H1 (cell line): Measurements from ENCODE around the gene FAM177A1. TPM values are rescaled to one million over a fixed set of nuclear protein-coding genes. Genes with fewer than 3 reads are reported as not detected.

Experiments used
- CTCF ChIA-PET: fragments of 300-600 bp; sonication (Branson Sonifier 250); formaldehyde crosslinking; loops from one replicate; lab custom pipeline; 2021; ENCODE audit not compliant: partially characterized antibody; lab: Charles Lee
- POLR2A ChIA-PET: fragments of 300-600 bp; sonication (Branson Sonifier 250); formaldehyde crosslinking; loops from one replicate; lab custom pipeline; 2021; ENCODE audit warnings: inconsistent platforms; ENCODE audit not compliant: partially characterized antibody; lab: Charles Lee
- DNase-seq, 2 experiments: peaks; one replicate each; pipeline versions ENCODE4 v3.0.0 to v3.0.0-alpha.2; 2010 to 2022; ENCODE audit warnings: low spot score in 2 of 2, low read depth in 1 of 2, mixed read lengths in 1 of 2
- FAIRE-seq: peaks from 2 replicates; lab custom pipeline; 2011; peaks lifted over from hg19 to GRCh38; lab: Jason Lieb, UNC
- H2AFZ ChIP-seq: 2 replicates; pipeline ENCODE4 v1.8.1; 2012; ENCODE audit warnings: low read length, inconsistent platforms
- H2AK5ac ChIP-seq: 2 replicates; pipeline ENCODE4 v1.6.1; 2013; ENCODE audit warnings: low read depth, low read length
- H2BK120ac ChIP-seq: replicated peaks from 2 replicates; pipeline ENCODE3; 2013; ENCODE audit warnings: low read depth, low read length, inconsistent platforms
- H2BK12ac ChIP-seq: 2 replicates; pipeline ENCODE4 v1.6.1; 2013; ENCODE audit warnings: low read depth, low read length
- H2BK15ac ChIP-seq: 2 replicates; pipeline ENCODE4 v1.6.1; 2013; ENCODE audit warnings: low read length
- H2BK20ac ChIP-seq: 2 replicates; pipeline ENCODE4 v1.6.1; 2013; ENCODE audit warnings: low read length
- H2BK5ac ChIP-seq: 2 replicates; pipeline ENCODE4 v1.6.1; 2013; ENCODE audit warnings: low read depth, low read length
- H3K14ac ChIP-seq: 2 replicates; pipeline ENCODE4 v1.6.1; 2013; ENCODE audit warnings: inconsistent platforms; ENCODE audit not compliant: insufficient read length
- H3K18ac ChIP-seq: 2 replicates; pipeline ENCODE4 v1.6.1; 2013; ENCODE audit warnings: low read length; ENCODE audit errors: extremely low read depth
- H3K23ac ChIP-seq: 2 replicates; pipeline ENCODE4 v1.6.1; 2013; ENCODE audit warnings: inconsistent platforms; ENCODE audit not compliant: insufficient read length
- H3K23me2 ChIP-seq: 2 replicates; pipeline ENCODE4 v1.6.1; 2013; ENCODE audit warnings: low read depth, low read length
- H3K27ac ChIP-seq: 2 replicates; pipeline ENCODE4 v1.6.1; 2011; ENCODE audit warnings: low read depth, low read length, inconsistent platforms
- H3K27me3 ChIP-seq, 4 experiments: replicated peaks in 1 of 4; 1 replicate in 1 of 4; 2 replicates in 3 of 4; pipeline versions ENCODE4 v1.6.1 to v1.8.1; 2011 to 2013; ENCODE audit warnings: low read length in 3 of 4, mild to moderate bottlenecking in 3 of 4, inconsistent platforms in 2 of 4, mixed read lengths in 2 of 4, moderate library complexity in 1 of 4; ENCODE audit not compliant: control insufficient read depth in 3 of 4, insufficient read depth in 3 of 4; ENCODE audit errors: extremely low read depth in 1 of 4
- H3K36me3 ChIP-seq, 4 experiments: 2 replicates each; pipeline versions ENCODE4 v1.6.1 to v1.8.1; 2011 to 2013; ENCODE audit warnings: mild to moderate bottlenecking in 4 of 4, low read length in 3 of 4, moderate library complexity in 2 of 4, control low read depth in 1 of 4, inconsistent platforms in 1 of 4; ENCODE audit not compliant: insufficient read depth in 4 of 4, control insufficient read depth in 2 of 4
- H3K4ac ChIP-seq: replicated peaks from 2 replicates; pipeline ENCODE3; 2013; ENCODE audit warnings: low read length, low read depth, mixed read lengths, inconsistent platforms; ENCODE audit not compliant: insufficient read length
- H3K4me1 ChIP-seq, 4 experiments: replicated peaks in 1 of 4; 1 replicate in 1 of 4; 2 replicates in 3 of 4; pipeline versions ENCODE4 v1.6.1 to v1.8.1; 2011 to 2013; ENCODE audit warnings: low read length in 3 of 4, inconsistent platforms in 2 of 4, mixed read lengths in 1 of 4; ENCODE audit not compliant: insufficient read depth in 4 of 4, control insufficient read depth in 3 of 4
- H3K4me2 ChIP-seq, 2 experiments: 2 replicates each; pipeline versions ENCODE4 v1.6.1 to v1.8.1; 2011 to 2013; ENCODE audit warnings: low read depth in 2 of 2, low read length in 2 of 2, control low read depth in 1 of 2, inconsistent platforms in 1 of 2, mild to moderate bottlenecking in 1 of 2; ENCODE audit not compliant: insufficient read depth in 1 of 2
- H3K4me3 ChIP-seq, 4 experiments: fragments of 200-600, 300-600 bp in 1 of 4; sonication (generic), shearing (Covaris generic), sonication (Bioruptor Twin) in 1 of 4; 2 replicates each; pipeline versions ENCODE4 v1.5.1 to v1.8.1; 2011 to 2016; ENCODE audit warnings: low read length in 4 of 4, low read depth in 3 of 4, control low read depth in 2 of 4, inconsistent platforms in 2 of 4, mild to moderate bottlenecking in 2 of 4, mixed read lengths in 1 of 4, moderate library complexity in 1 of 4; ENCODE audit not compliant: insufficient read depth in 2 of 4; ENCODE audit errors: extremely low read depth in 1 of 4
- H3K56ac ChIP-seq: replicated peaks from 2 replicates; pipeline ENCODE3; 2013; ENCODE audit warnings: low read depth, mild to moderate bottlenecking, mixed read lengths, low read length, inconsistent platforms; ENCODE audit not compliant: insufficient read length
- H3K79me1 ChIP-seq: 2 replicates; pipeline ENCODE4 v1.6.1; 2013; ENCODE audit warnings: low read depth, low read length, control low read depth
- H3K79me2 ChIP-seq, 2 experiments: 2 replicates each; pipeline versions ENCODE4 v1.6.1 to v1.8.1; 2012 to 2013; ENCODE audit warnings: low read length in 2 of 2, mild to moderate bottlenecking in 2 of 2, inconsistent platforms in 1 of 2; ENCODE audit not compliant: insufficient read depth in 2 of 2, control insufficient read depth in 1 of 2
- H3K9ac ChIP-seq, 4 experiments: replicated peaks in 1 of 4; 1 replicate in 1 of 4; 2 replicates in 3 of 4; pipeline versions ENCODE4 v1.6.1 to v1.8.1; 2011 to 2013; ENCODE audit warnings: low read depth in 3 of 4, low read length in 3 of 4, control low read depth in 2 of 4, mild to moderate bottlenecking in 2 of 4, moderate library complexity in 2 of 4, inconsistent platforms in 1 of 4; ENCODE audit errors: extremely low read depth in 1 of 4
- H3K9me3 ChIP-seq, 2 experiments: 2 replicates each; pipeline versions ENCODE4 v1.6.1 to v1.8.1; 2012 to 2013; ENCODE audit warnings: mild to moderate bottlenecking in 2 of 2, moderate library complexity in 2 of 2, control low read depth in 1 of 2, inconsistent platforms in 1 of 2, low read depth in 1 of 2, low read length in 1 of 2, mixed read lengths in 1 of 2; ENCODE audit not compliant: insufficient read depth in 2 of 2
- H4K20me1 ChIP-seq, 2 experiments: replicated peaks in 1 of 2; 2 replicates each; pipeline versions ENCODE3 to v1.8.1; 2011 to 2013; ENCODE audit warnings: inconsistent platforms in 2 of 2, low read length in 2 of 2, mild to moderate bottlenecking in 1 of 2; ENCODE audit not compliant: insufficient read depth in 2 of 2, control insufficient read depth in 1 of 2
- H4K5ac ChIP-seq: 2 replicates; pipeline ENCODE4 v1.6.1; 2013; ENCODE audit warnings: low read length, low read depth, mixed read lengths, inconsistent platforms; ENCODE audit not compliant: insufficient read length
- H4K8ac ChIP-seq: 2 replicates; pipeline ENCODE4 v1.8.0; 2013; ENCODE audit warnings: mild to moderate bottlenecking, moderate library complexity, low read length, inconsistent platforms; ENCODE audit not compliant: insufficient read depth; ENCODE audit errors: extremely low read depth
- H4K91ac ChIP-seq: replicated peaks from 2 replicates; pipeline ENCODE3; 2013; ENCODE audit warnings: low read length, mixed read lengths, inconsistent platforms; ENCODE audit not compliant: insufficient read length
- CBX5 ChIP-seq: fragments of 300-800, 300-1000 bp; sonication (generic); IDR thresholded peaks from 2 replicates; pipeline ENCODE4 v1.7.1; 2016; ENCODE audit warnings: antibody characterized with exemption, low read length, low read depth
- CHD2 ChIP-seq: IDR thresholded peaks from 2 replicates; pipeline ENCODE4 v1.6.1; 2012; ENCODE audit warnings: low read length, improper control_type of control experiment
- KDM1A ChIP-seq: fragments of 200-600, 300-600 bp; sonication (generic); IDR thresholded peaks from 2 replicates; pipeline ENCODE4 v1.7.1; 2016; ENCODE audit warnings: mild to moderate bottlenecking, low read length, borderline replicate concordance
- MAX ChIP-seq: IDR thresholded peaks from 2 replicates; pipeline ENCODE4 v1.6.1; 2012; ENCODE audit warnings: inconsistent platforms
- NANOG ChIP-seq: IDR thresholded peaks from 2 replicates; pipeline ENCODE4 v1.6.1; 2011; ENCODE audit warnings: low read length, low read depth, mild to moderate bottlenecking, inconsistent platforms; ENCODE audit not compliant: insufficient read depth, poor library complexity, severe bottlenecking
- SIN3A ChIP-seq, 2 experiments: IDR thresholded peaks in 1 of 2; conservative IDR thresholded peaks in 1 of 2; 2 replicates each; pipeline ENCODE4 v1.6.1; 2011 to 2012; ENCODE audit warnings: low read length in 2 of 2, improper control_type of control experiment in 1 of 2, low read depth in 1 of 2, mild to moderate bottlenecking in 1 of 2
- SIRT6 ChIP-seq: IDR thresholded peaks from one replicate; pipeline ENCODE4 v1.7.1; 2012; ENCODE audit warnings: low read length, inconsistent platforms
- SP4 ChIP-seq: IDR thresholded peaks from 2 replicates; pipeline ENCODE4 v1.6.1; 2012; ENCODE audit warnings: low read length, inconsistent platforms
- SUZ12 ChIP-seq: fragments of 200-600 bp; sonication (generic); IDR thresholded peaks from 2 replicates; pipeline ENCODE4 v1.6.1; 2012; ENCODE audit warnings: mild to moderate bottlenecking, inconsistent platforms, low read length, moderate library complexity, mixed read lengths
- TAF1 ChIP-seq: IDR thresholded peaks from 2 replicates; pipeline ENCODE4 v1.6.1; 2011; ENCODE audit warnings: mild to moderate bottlenecking, low read depth, low read length
- WGBS, 2 experiments: shearing (Covaris generic) in 1 of 2; methylation state at CpG; one replicate each; pipeline versions ENCODE4 v1.1.6 to v1.1.7; 2013 to 2015; ENCODE audit warnings: low lambda C conversion rate in 2 of 2, mixed read lengths in 2 of 2, inconsistent platforms in 1 of 2, low coverage in 1 of 2, missing lambda C conversion rate in 1 of 2; ENCODE audit not compliant: insufficient replicate concordance in 2 of 2, insufficient coverage in 1 of 2, insufficient read length in 1 of 2; ENCODE audit errors: extremely low coverage in 1 of 2, missing lambda C conversion rate in 1 of 2; 5-methylcytosine and 5-hydroxymethylcytosine counted together
- polyA plus RNA-seq, 7 experiments: library from polyadenylated mRNA; depleted of rRNA in 3 of 7; stranded (reverse) in 5 of 7; unstranded in 2 of 7; fragments of >200 nt in 5 of 7; fragments of 200-250 nt in 2 of 7; gene quantifications; 1 replicate in 5 of 7; 2 replicates in 1 of 7; 4 replicates in 1 of 7; pipeline versions ENCODE4 v1.2.1 to v1.2.3, GENCODE V29; 2011 to 2013; ENCODE audit warnings: missing spikeins in 2 of 7, mixed read lengths in 2 of 7
- total RNA-seq: library from RNA; stranded (reverse); fragmentation: NEBNext Ultra II Directional; extraction: Animal tissue kit (Norgen Biotek cat#: 25700); gene quantifications from 2 replicates; pipeline ENCODE4 v1.2.1, GENCODE V29; 2021

Gene FAM177A1
- total and polyA plus RNA-seq, 2 of the 8 experiments (the other 6 are each of a cell fraction or from before 2014, with no cell fraction given) = 11.3 to 34.0 TPM

DNA sequence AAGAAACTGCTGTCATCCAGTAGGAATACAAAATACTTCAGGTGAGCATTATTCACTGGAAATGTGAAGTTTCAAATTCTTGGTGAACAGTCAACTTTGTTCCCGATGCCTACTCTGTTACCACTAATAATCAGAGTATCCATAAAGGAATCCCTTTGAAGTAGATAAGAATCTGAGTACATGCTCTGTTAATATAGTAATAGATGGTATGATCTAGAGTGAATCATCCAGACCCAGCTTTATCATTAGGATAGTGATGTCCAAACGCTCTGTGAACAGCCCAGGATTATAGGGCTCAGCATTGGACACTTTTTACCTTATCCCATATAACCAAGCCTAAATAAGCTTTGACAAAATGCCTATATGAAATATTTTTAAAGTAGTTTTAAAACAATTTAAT is 42.4 kb downstream of the FAM177A1 start:
- WGBS, 2 experiments = 89% methylated on average over 2 of the region's 2 CpGs; no CpG with 5 or more reads in 1 of the 2 experiments
- POLR2A ChIA-PET = interaction anchor here (1.0 to 1.3 kb wide), 2 partner anchors 22 to 33 kb away, joined by 3 to 4 read pairs; partner anchors contain the start of gene PPP2R3C

More for the DNA sequence above, 42.4 kb downstream of the FAM177A1 start:
- Histone ChIP-seq H3K9ac (no peak overlapping the region), H2BK15ac (no peak overlapping the region), H3K79me1 (no peaks in the 10 kb centered on the region), H2BK5ac (no peak overlapping the region), H3K9me3 (no peaks in the 10 kb centered on the region), H3K18ac (no peak overlapping the region), H3K4me2 (no peak overlapping the region), H2AFZ (no peak overlapping the region), H2BK20ac (no peak overlapping the region)
- TF ChIP-seq SIRT6 = no peak
- TF ChIP-seq CBX5 = no peak
- no peak for TF ChIP-seq KDM1A
- no peak for TF ChIP-seq SP4
- no peak for TF ChIP-seq TAF1
- no peak for TF ChIP-seq SIN3A (conservative IDR thresholded peaks at IDR 0.05 in 1 of 2, IDR thresholded peaks at IDR 0.05 in 1 of 2; ENCODE audit: low read depth in 1 of 2, low read length in 2 of 2)
- TF ChIP-seq SUZ12 = no peak
- no peak for TF ChIP-seq NANOG
- no peak for TF ChIP-seq MAX
- TF ChIP-seq CHD2 = no peak
- TF ChIP-seq, all 59 proteins: peak for 0
- H3K4me1 ChIP-seq = no peaks in the 10 kb centered on the region
- peaks cover 5 to 26% (median 10%) of the 10 kb centered on the region in 4 experiments; a peak in 5 of 8 replicates for H3K36me3 ChIP-seq
- H3K4ac ChIP-seq = no peak overlapping the region
- no peak overlapping the region for H3K23ac ChIP-seq
- no peak overlapping the region for H2BK12ac ChIP-seq
- H3K14ac ChIP-seq = no peak overlapping the region
- H2AK5ac ChIP-seq = no peak overlapping the region
- no peak overlapping the region for H3K4me3 ChIP-seq
- FAIRE-seq (no peak), DNase-seq (no peak)
- no peaks in the 10 kb centered on the region for H3K23me2 ChIP-seq
- no peaks in the 10 kb centered on the region for H3K27me3 ChIP-seq
- no peak overlapping the region for H3K27ac ChIP-seq
- no peak overlapping the region for H4K91ac ChIP-seq
- no peak overlapping the region for H4K8ac ChIP-seq
- no peak overlapping the region for H4K5ac ChIP-seq
- no peak overlapping the region for H3K56ac ChIP-seq
- CTCF ChIA-PET = no interaction called here
- H4K20me1 ChIP-seq = no peaks in the 10 kb centered on the region
- H3K79me2 ChIP-seq = no peaks in the 10 kb centered on the region
- no peak overlapping the region for H2BK120ac ChIP-seq
